NB4 (cell line): Measurements from ENCODE around the gene BCL3.

ENCODE experiments used
- CTCF ChIP-seq: IDR thresholded peaks from one replicate; pipeline ENCODE4 v1.5.1; 2012; ENCODE audit warnings: low read depth, low read length
- POLR2A ChIP-seq: IDR thresholded peaks from 2 replicates; pipeline ENCODE4 v1.6.1; 2011; ENCODE audit warnings: mild to moderate bottlenecking; ENCODE audit not compliant: insufficient read length; ENCODE audit errors: extremely low read depth
- TF ChIP-seq, protein P1 (sequence below): IDR thresholded peaks from 2 replicates; pipeline ENCODE4 v1.6.1; 2011; ENCODE audit warnings: low read depth, low read length

- no peak for TF ChIP-seq POLR2A
- TF ChIP-seq CTCF, result no peak
- TF ChIP-seq, protein P1, sequence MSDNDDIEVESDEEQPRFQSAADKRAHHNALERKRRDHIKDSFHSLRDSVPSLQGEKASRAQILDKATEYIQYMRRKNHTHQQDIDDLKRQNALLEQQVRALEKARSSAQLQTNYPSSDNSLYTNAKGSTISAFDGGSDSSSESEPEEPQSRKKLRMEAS, result no peak
Measured at GRCh38 chr19:44717603-44718002, 30.9 kb upstream of the BCL3 start.
